TTC549 (cell line): ENCODE measurements around the gene SRSF12.
"Not testable (repeated sequence)": the region's sequence is repeated elsewhere in the genome, so short reads cannot be mapped to it uniquely, and the experiment has no call there.

ENCODE experiments used
- FAIRE-seq: peaks from 2 replicates; lab custom pipeline; 2012; peaks lifted over from hg19 to GRCh38; lab: Jason Lieb, UNC

The SRSF12 gene

DNA sequence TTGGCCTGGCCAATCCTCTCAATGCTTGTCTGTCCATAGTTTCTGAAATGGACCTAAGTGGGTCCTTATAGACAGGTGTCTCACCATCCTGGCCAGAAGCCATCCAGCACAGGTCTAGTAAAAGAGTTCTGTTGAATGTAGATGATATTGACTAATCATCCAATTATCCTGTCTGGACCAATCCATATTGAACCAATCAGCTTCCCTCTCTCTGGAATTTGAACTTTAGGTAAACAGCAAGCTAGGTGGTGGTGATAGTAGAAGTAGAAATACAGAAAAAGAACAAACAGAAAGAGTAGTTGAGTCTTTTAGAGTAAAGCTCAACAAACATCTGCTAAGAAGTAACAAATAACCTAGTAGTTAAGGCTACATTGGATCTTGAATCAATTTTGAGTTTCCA, 46.8 kb downstream of the SRSF12 start:
- FAIRE-seq: no peak

DNA sequence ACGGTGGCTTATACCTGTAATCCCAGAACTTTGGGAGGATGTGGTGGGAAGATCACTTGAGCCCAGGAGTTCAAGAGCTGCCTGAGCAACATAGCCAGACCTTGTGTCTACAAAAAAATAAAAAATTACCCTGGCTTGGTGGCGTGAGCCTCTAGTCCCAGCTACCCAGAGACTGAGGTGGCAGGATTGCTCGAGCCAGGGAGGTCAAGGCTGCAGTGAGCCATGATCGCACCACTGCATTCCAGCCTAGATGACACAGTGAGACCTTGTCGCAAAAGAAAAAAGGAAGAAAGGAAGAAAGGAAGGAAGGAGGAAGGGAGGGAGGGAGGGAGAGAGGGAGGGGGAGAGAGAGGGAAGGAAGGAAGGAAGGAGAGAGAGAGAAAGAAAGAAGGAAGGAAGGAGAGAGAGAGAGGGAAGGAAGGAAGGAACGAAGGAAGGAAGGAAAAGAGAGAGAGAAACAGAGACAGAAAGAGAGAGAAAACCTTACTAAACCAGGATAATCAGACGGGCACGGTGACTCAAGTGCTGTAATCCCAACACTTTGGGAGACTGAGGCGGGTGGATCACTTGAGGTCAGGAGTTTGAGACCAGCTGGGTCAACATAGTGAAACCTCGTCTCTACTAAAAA, 48.2 kb downstream of the SRSF12 start:
- FAIRE-seq: no peak

DNA sequence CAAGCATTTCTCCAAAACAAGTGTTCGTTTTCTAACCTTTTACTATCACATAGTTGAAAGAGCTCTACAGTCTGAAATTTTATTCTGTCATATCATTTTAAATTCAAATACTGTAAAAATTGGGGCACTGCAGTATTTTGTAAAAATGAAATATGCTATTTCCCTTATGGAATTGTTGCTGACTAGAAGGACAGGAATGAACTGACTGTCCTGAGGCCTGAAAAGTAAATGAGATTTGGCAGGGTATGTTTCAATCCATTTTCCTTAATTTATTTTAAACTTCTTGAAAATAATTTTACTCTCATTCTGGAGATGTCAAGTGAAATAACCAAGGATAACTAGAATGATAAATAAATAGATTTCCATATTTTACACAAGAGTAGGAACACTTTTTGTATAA, 49.2 kb downstream of the SRSF12 start:
- no peak for FAIRE-seq

DNA sequence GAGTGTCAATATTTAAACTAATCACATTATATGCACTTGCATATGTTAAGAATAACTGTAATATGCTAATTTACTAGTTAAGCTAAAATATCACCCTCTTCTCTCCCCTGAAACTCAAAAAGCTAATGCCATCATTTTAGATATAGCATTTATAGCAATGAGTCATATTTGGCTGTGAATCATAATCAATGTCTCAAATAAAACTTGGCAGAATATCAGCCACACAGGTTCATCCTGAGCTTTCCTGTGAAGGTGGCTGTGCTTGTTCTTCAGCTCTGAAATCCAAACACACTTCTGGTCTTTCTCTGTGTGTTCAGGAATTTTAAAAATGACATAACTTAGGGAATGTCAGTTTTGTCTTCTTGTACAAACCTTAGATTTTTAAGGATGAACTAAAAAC, 50.1 kb downstream of the SRSF12 start:
- no peak for FAIRE-seq

DNA sequence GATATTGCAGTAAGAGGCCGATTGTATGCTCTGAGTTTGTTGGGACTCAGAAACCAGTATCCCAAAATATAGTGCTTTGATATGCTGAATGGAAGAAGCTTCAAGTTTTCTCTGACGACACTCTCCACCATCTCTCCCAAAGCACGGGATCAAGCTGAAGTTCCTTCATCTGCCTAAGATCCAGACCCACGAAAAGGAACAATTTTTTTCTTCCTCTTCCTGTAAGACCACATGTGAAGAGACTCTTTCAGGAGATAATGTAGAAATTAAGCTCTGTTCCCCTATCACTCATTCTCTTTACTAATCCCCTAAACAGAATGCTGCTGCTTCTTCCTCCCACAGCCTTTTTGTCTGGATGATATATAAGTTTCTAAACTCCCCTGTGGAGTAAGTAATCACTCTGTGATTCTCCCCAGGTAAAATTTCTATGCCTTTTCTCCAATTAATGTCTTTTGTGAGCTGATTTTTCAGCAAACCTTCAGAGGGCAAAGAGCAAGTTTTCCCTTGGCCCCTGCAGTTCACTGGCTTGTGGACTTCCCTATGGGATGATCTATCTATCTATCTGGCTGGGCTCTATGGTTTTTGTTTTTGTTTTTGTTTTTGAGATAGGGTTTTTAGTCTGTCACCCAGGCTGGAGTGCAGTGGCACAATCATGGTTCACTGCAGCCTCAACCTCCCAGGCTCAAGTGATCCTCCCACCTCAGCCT, 50.8 kb downstream of the SRSF12 start:
- FAIRE-seq: no peak

DNA sequence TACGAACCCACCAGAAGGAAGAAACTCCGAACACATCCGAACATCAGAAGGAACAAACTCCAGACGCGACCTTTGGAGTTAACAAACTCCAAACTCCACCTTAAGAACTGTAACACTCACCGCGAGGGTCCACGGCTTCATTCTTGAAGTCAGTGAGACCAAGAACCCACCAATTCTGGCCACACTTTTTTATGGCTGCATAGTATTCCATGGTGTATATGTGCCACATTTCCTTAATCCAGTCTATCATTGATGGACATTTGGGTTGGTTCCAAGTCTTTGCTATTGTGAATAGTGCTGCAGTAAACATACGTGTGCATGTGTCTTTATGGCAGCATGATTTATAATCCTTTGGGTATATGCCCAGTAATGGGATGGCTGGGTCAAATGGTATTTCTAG, 51.8 kb downstream of the SRSF12 start:
- FAIRE-seq: not testable (repeated sequence)

DNA sequence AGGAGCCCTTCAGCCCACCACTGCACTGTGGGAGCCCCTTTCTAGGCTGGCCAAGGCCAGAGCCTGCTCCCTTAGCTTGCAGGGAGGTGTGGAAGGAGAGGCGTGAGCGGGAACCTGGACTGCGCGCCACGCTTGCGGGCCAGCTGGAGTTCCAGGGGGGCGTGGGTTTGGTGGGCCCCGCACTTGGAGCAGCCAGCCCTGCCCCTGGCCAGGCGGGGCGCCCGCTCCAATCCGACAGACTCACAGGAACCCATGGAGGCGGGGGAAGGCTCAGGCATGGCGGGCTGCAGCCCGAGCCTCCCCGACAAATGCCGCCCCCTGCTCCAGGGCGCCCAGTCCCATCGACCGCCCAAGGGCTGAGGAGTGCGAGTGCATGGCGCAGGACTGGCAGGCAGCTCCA, 52.9 kb downstream of the SRSF12 start:
- FAIRE-seq: not testable (repeated sequence)

DNA sequence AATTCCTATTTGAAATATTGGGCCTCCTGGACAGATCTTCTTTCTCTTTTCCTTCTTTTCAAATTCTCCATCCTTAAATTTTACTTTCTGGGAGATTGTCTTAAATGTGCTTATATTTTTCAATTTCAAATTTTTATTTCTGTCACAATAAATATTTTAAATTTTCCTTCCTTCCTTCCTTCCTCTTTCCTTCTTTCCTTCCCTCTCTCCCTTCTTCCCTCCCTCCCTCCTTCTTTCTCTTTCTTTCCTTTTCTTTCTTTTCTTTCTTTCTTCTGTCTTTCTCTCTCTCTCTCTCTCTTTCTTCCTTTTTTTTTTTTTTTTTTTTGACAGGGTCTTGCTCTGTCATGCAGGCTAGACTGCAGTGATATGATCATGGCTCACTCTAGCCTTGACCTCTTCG, 54.0 kb downstream of the SRSF12 start:
- FAIRE-seq: no peak

DNA sequence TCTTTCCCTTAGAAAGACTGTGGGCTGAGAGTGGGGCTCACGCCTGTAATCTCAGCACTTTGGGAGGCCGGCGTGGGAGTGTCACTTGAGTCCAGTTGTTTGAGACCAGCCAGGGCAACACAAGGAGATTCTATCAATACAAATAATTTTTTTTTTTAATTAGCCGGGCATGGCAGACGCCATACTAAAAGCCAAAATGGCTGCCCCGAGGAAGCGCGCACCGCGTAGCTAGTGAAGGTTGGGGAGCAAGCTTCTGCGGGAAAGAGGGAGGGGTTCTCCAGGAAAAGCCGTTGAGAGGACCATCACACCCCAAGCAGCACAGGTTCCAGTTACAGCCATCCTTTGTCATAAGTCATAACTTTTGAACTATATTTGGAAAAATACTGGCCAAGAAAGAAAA, 58.6 kb downstream of the SRSF12 start:
- no peak for FAIRE-seq

DNA sequence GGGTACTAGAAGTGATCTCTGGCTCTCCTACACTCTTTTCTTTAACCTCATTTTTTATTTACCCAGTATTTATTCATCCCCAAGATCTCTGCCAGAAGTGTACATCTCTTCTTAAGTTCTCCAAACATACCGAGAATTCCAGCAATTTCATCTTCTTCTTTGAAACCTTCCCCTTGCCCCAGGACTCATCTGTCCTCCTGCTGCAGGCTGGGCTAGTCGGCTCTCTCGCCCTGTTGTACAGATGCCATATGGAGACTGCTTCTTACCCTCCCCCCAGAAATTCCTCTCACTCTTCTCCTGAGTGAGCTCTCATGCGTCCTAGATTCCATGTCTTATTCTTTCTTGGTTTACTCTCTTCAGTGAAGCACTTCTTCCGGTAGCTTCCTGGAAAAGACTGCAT, 59.2 kb downstream of the SRSF12 start:
- no peak for FAIRE-seq

DNA sequence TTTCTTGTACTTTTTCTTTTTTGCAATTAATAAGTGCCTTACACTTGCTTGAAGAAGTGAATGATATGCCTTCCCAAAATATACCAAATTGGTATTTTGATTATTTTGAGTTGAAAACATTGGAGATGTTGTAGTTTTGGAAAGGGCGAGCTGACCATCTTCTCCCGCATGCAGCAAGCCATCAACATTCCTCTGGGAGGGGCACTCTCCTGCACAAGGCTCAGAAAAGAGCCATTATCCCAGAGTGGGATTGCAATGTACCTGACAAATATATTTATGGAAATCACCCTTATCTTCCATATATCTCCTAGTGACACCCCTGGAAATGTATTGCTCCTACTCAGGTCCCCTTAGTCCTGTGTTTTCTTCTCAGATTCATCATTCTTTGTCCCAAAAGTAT, 60.1 kb downstream of the SRSF12 start:
- FAIRE-seq: no peak

DNA sequence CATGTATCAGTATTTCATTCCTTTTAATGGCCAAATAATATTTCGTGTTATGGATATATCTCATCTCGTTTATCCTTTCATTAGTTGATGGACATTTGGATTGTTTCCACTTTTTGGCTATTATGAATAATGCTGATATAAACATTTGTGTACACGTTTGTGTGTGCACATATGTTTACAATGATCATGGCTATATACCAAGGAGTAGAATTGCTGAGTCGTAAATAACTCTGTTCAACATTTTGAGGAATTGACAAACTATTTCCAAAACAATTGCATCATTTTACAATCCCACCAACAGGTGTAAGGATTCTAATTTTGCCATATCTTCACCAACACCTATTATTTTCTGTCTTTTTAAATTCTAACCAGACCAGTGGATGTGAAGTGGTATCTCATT, 63.7 kb downstream of the SRSF12 start:
- FAIRE-seq: no peak

DNA sequence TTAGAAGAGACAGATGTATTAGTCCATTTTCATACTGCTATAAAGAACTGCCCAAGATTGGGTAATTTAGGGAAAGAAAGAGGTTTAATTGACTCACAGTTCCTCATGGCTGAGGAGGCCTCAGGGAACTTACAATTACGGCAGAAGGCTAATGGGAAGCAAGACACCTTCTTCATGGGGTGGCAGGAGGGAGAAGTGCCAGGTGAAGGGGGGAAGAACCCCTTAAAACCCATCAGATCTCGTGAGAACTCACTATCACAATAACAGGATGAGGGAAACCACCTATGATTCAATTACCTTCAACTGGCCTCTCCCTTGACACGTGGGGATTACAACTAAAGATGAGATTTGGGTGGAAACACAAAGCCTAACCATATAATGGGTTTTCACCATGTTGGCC, 66.2 kb downstream of the SRSF12 start:
- FAIRE-seq: no peak

DNA sequence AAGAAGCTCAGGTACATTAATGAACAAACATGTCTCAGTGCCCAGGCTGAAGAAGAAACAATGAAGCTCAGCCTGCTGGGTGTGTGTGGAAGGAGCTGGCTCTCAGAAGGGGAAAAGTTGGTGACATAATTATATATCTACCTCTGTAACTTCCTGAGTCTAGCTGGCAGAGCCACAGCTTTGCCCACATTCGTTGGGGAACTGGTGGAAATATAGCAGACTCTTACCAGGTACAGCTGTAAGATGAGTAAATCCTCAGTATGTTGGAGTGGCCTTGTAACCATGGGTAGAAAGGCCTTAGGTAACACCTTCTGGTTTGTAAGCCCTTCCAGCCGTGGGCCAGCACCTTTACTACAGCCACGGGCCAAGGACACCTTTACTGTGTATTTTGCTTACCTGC, 67.2 kb downstream of the SRSF12 start:
- no peak for FAIRE-seq

DNA sequence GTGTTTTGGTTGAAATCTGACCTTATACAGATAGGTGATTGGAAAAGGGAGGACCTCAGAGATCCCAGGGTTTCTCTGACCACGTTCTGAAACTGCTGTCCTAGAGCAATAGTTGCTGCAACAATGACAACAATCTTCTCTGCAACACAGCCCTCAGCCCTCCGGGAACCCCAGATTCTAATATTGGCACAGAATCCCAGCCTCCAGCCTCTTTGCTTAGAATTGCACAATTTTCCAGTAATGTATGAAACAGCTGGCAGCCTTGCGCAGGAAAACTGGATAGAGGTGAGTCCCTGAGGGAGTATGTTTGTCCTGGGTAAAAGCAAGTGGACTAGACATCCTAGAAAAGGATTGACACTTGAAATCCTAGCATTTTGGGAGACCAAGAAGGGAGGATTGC, 67.7 kb downstream of the SRSF12 start:
- FAIRE-seq: no peak

DNA sequence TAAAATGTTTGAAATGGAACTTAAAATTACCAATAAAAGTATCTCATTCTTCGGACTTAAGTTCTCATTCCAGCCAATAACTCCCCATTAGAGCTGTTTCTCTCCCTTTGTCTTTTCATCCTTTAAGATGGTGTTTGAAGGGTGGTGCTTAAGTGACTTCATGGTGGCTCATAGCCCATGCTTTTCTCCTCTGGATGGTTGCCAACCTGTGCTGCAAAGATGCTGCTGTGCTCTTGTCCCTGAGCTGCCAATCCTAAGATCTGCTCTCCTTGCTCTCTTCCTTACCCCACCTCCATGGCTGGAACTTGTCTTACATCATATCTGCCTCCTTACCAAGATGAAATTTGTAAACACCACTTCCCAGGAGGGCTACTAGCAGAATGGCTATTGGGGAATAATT, 68.9 kb downstream of the SRSF12 start:
- no peak for FAIRE-seq

DNA sequence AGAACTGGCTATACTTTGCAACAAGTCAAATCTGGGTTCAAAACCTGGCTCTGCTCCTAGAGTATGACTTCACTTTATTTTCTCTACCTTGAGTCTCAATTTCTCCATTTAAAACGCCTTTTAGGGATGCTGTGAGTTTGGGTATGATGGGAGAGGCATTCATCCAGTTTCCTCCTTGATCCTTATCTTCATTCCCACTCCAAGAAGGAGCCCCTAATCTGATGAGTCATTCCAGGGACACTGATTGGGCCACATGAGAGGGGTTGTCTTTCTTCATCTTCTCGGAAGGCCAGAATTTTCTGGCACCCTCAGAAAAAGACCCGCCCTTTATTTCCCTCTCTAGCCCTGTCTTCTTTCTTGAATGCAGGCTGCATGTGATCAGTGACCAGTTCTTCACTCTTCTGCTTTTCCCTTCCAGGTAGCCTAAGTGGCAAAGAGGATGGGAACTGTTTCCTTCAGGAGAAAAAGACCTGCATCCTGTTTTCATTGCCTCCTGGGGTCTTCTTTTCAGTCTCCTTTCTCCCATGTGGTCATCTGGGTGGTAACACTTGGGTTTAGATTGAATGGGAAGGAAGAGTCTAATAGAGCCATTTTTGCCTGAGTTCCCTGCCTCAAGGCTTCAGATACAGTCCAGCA, 69.5 kb downstream of the SRSF12 start:
- no peak for FAIRE-seq

DNA sequence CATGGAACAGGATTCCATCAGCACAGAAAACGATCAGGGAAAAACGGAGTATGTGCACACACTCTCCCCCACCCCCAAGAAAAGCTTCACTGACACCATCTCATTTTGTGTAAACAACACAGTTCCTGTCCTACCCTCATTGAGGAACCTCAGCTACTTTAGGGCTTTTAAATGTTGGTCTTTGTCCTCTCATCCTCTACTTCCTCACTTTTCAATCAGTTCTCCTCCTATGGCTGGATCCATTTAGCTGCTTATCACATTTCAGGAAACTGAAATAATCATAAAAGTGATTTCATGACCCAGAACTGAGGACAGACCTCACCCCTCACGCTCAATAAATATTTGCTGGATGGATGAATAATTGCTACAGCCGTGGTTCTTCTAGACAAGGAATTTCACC, 70.4 kb downstream of the SRSF12 start:
- no peak for FAIRE-seq
